ENCODE data around the gene SCEL. TPM values are rescaled to one million over a fixed set of nuclear protein-coding genes. Genes with fewer than 3 reads are reported as not detected.
"Not testable (repeated sequence)": the region's sequence is repeated elsewhere in the genome, so short reads cannot be mapped to it uniquely, and the experiment has no call there.

Gene SCEL
- total RNA-seq, 4 donors from 2014 or later: 0.13 to 1.7 (median 0.29) TPM; not detected in 1

DNA sequence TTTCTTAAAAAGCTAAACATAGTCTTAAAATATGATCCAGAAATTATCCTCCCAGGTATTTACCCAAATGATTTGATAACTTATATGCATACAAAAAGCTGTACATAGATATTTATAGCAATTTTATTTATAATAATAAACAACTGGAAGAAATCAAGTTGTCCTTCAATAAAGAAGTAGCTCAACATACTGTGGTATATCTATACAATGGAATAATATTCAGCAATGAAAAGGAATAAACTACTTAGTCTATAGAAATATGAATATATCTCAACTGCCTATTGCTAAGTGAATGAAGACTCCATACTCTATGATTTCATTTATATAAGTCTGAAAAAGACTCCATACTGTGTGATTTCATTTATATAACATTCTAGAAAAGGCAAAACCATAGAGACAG lies 114.9 kb downstream of the SCEL start:
- no peak overlapping the region for H3K4me3 ChIP-seq
- H3K9me3 ChIP-seq: peaks cover 0 to 9% (median 3%) of the 10 kb centered on the region in 4 donors
- H3K27ac ChIP-seq (replicated peaks in 1 of 4): no peak overlapping the region
- DNase-seq (ENCODE audit: extremely low spot score): no peak
- H3K4me1 ChIP-seq: no peaks in the 10 kb centered on the region
- no peaks in the 10 kb centered on the region for H3K27me3 ChIP-seq
- intact Hi-C loops (cut with DNase I): no loop called here
- TF ChIP-seq, protein P1, sequence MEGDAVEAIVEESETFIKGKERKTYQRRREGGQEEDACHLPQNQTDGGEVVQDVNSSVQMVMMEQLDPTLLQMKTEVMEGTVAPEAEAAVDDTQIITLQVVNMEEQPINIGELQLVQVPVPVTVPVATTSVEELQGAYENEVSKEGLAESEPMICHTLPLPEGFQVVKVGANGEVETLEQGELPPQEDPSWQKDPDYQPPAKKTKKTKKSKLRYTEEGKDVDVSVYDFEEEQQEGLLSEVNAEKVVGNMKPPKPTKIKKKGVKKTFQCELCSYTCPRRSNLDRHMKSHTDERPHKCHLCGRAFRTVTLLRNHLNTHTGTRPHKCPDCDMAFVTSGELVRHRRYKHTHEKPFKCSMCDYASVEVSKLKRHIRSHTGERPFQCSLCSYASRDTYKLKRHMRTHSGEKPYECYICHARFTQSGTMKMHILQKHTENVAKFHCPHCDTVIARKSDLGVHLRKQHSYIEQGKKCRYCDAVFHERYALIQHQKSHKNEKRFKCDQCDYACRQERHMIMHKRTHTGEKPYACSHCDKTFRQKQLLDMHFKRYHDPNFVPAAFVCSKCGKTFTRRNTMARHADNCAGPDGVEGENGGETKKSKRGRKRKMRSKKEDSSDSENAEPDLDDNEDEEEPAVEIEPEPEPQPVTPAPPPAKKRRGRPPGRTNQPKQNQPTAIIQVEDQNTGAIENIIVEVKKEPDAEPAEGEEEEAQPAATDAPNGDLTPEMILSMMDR (IDR thresholded peaks at IDR 0.05): no peak
- TF ChIP-seq EP300 (IDR thresholded peaks at IDR 0.05) (no peak), POLR2A (IDR thresholded peaks at IDR 0.05; ENCODE audit: low read depth) (no peak), POLR2AphosphoS5 (IDR thresholded peaks at IDR 0.05) (no peak)
- H3K36me3 ChIP-seq: no peaks in the 10 kb centered on the region

DNA sequence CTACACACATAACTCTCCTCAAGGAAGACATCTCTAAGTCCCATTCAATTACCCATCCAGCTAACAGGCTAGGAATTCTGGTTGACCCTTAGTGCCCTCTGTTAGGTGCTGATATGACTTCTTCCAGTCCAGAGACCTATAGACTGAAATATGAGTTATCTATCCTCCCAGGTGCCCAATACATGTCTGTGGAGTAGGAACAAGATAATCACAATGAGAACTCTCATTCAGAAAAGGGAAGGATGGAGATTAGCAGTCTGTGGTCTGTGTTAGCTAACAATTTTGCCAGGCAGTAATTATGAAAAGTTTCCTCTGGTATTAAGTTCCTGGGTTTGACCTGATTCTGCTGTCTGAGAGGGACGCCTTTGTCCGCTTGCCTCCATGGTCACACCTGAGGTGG lies 117.8 kb downstream of the SCEL start:
- H3K27me3 ChIP-seq: no peaks in the 10 kb centered on the region
- peaks cover 0 to 9% (median 3%) of the 10 kb centered on the region in 4 donors for H3K9me3 ChIP-seq
- intact Hi-C loops (cut with DNase I): no loop called here
- no peaks in the 10 kb centered on the region for H3K36me3 ChIP-seq
- 76% methylated on average over 2 of the region's 2 CpGs for WGBS
- TF ChIP-seq EP300 (IDR thresholded peaks at IDR 0.05) (no peak), POLR2AphosphoS5 (IDR thresholded peaks at IDR 0.05) (no peak), POLR2A (IDR thresholded peaks at IDR 0.05; ENCODE audit: low read depth) (no peak)
- TF ChIP-seq, protein P1 (IDR thresholded peaks at IDR 0.05): no peak
- H3K4me1 ChIP-seq: no peaks in the 10 kb centered on the region
- H3K27ac ChIP-seq (replicated peaks in 1 of 4): no peak overlapping the region
- DNase-seq (ENCODE audit: extremely low spot score): no peak
- H3K4me3 ChIP-seq: no peak overlapping the region

DNA sequence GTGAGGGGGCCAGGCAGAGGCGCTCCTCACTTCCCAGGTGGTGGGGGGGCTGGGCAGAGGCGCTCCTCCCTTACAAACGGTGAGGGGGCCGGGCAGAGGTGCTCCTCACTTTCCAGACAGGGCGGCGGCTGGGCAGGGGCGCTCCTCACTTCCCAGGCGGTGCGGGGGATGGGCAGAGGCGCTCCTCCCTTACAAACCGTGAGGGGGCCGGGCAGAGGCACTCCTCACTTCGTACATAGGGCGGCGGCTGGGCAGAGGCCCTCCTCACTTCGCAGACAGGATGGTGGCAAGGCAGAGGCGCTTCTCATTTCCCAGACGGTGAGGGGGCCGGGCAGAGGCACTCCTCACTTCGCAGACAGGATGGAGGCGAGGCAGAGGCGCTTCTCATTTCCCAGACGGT lies 124.5 kb downstream of the SCEL start:
- 97% methylated on average over 21 of the region's 23 CpGs for WGBS
- H3K27me3 ChIP-seq; H3K4me3 ChIP-seq; H3K4me1 ChIP-seq; H3K9me3 ChIP-seq; H3K36me3 ChIP-seq; intact Hi-C loops (cut with DNase I); DNase-seq (ENCODE audit: extremely low spot score); H3K27ac ChIP-seq (replicated peaks in 1 of 4): not testable (repeated sequence)

DNA sequence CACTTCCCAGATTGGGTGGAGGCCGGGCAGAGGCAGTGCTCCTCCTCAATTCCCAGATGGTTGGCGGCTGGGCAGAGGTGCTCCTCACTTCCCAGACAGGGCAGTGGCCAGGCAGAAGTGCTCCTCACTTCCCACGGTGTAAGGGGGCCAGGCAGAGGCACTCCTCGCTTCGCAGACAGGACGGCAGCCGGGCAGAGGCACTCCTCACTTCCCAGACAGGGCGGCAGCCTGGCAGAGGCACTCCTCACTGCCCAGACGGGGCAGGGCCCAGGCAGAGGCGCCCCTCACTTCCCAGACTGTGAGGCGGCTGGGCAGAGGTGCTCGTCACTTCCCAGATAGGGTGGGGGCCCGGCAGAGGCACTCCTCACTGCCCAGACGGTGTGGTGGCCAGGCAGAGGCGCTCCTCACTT lies 125.3 kb downstream of the SCEL start:
- H3K27me3 ChIP-seq: no peaks in the 10 kb centered on the region
- H3K27ac ChIP-seq (replicated peaks in 1 of 4): no peak overlapping the region
- TF ChIP-seq, protein P1 (IDR thresholded peaks at IDR 0.05): no peak
- TF ChIP-seq POLR2AphosphoS5 (IDR thresholded peaks at IDR 0.05): no peak
- no peak for TF ChIP-seq POLR2A (IDR thresholded peaks at IDR 0.05; ENCODE audit: low read depth)
- no peak for TF ChIP-seq EP300 (IDR thresholded peaks at IDR 0.05)
- DNase-seq (ENCODE audit: extremely low spot score): no peak
- no peaks in the 10 kb centered on the region for H3K4me1 ChIP-seq
- no peaks in the 10 kb centered on the region for H3K36me3 ChIP-seq
- H3K9me3 ChIP-seq: no peaks in the 10 kb centered on the region
- WGBS: 100% methylated on average over 1 of the region's 15 CpGs
- intact Hi-C loops (cut with DNase I): no loop called here
- H3K4me3 ChIP-seq: no peak overlapping the region

DNA sequence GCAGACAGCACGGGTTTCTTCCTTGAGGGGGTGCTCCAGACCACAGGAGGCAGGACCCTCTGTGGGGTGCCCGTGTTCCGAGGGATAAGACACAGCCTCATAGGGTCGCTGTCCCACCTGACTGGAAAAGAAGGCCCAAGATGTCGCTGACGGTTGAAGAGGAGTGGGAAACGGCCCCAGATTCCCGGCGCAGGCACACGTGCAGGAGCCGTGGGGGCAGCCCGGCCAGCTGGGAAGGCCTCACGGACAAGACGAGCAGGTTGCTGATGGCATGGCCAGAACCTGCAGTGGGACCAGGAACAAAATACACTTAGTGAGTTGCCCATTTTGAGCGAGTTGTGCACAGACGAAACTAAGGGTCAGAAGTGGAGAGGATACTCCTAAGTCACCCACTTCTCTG lies 126.8 kb downstream of the SCEL start:
- H3K4me1 ChIP-seq; DNase-seq (ENCODE audit: extremely low spot score); H3K36me3 ChIP-seq; H3K4me3 ChIP-seq; H3K27me3 ChIP-seq; H3K27ac ChIP-seq (replicated peaks in 1 of 4); intact Hi-C loops (cut with DNase I); H3K9me3 ChIP-seq: not testable (repeated sequence)
- 97% methylated on average over 16 of the region's 16 CpGs for WGBS

DNA sequence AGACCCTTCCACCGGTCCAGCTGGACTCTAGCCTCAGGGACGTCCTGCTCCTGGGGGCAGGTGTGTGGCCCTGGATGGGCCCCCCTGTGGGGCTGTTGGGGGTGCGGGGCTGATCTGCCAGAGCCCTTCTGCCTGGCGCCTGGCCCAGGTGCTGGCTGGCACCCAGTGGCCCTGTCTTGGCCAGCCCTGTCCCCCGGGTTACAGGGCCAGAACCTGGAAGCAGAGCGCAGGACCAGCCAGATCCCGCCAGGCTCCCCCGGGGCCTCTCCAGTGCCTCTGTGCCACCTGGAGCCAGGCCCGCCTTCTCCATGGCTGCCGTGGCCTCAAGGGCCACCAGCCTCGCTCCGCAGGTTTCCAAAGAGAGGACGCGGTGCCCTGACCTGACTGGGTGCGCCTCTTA lies 127.3 kb downstream of the SCEL start:
- WGBS: 100% methylated on average over 3 of the region's 15 CpGs
- DNase-seq (ENCODE audit: extremely low spot score); H3K4me3 ChIP-seq; intact Hi-C loops (cut with DNase I); H3K9me3 ChIP-seq; H3K4me1 ChIP-seq; H3K36me3 ChIP-seq; H3K27me3 ChIP-seq; H3K27ac ChIP-seq (replicated peaks in 1 of 4): not testable (repeated sequence)

Measured in esophagus muscularis mucosa (tissue), 4 donors.